Suprapubic skin (tissue), 4 donors: ENCODE results near the gene KLHL8. TPM values are rescaled to one million over a fixed set of nuclear protein-coding genes. Genes with fewer than 3 reads are reported as not detected.

Experiments used
- DNase-seq, 2 donors: peaks; one replicate each; pipeline ENCODE4 v3.0.0-alpha.2; 2019; ENCODE audit warnings: low spot score in 2 of 2
- H3K27ac ChIP-seq: fragments of 200-600 bp; sonication (generic); one replicate; pipeline ENCODE4 v1.5.1; 2019
- H3K27me3 ChIP-seq: fragments of 200-600 bp; sonication (generic); one replicate; pipeline ENCODE4 v1.5.1; 2019
- H3K36me3 ChIP-seq: fragments of 200-600 bp; sonication (generic); one replicate; pipeline ENCODE4 v1.5.1; 2019
- H3K4me1 ChIP-seq: fragments of 200-600 bp; sonication (generic); one replicate; pipeline ENCODE4 v1.5.1; 2019
- H3K4me3 ChIP-seq: fragments of 200-600 bp; sonication (generic); one replicate; pipeline ENCODE4 v1.5.1; 2019; ENCODE audit warnings: mild to moderate bottlenecking
- H3K9me3 ChIP-seq: fragments of 200-600 bp; sonication (generic); one replicate; pipeline ENCODE4 v1.5.1; 2019
- EP300 ChIP-seq: sonication (generic); formaldehyde crosslinking; IDR thresholded peaks from one replicate; pipeline ENCODE4 v1.6.1; 2017; ENCODE audit warnings: antibody characterized with exemption
- POLR2A ChIP-seq, 2 donors: fragments of 450-650 bp; IDR thresholded peaks; one replicate each; pipeline ENCODE4 v1.6.1; 2017; ENCODE audit warnings: antibody characterized with exemption in 2 of 2, mild to moderate bottlenecking in 2 of 2, moderate library complexity in 2 of 2
- POLR2AphosphoS5 ChIP-seq, 3 donors: sonication (generic); formaldehyde crosslinking; IDR thresholded peaks; one replicate each; pipeline ENCODE4 v1.6.1; 2017; ENCODE audit warnings: antibody characterized with exemption in 3 of 3
- WGBS: methylation state at CpG from one replicate; pipeline ENCODE4 v1.1.5; 2018; 5-methylcytosine and 5-hydroxymethylcytosine counted together
- total RNA-seq, 4 donors: library from RNA; depleted of rRNA; stranded (reverse); fragments of >200 nt; gene quantifications; one replicate each; pipeline ENCODE4 v1.1.0, GENCODE V29; 2016
- TF ChIP-seq, protein P1 (sequence below), 2 donors: fragments of 200-600 bp in 1 of 2; fragments of 450-650 bp in 1 of 2; sonication (generic) in 1 of 2; IDR thresholded peaks; one replicate each; pipeline ENCODE4 v1.5.1; 2016 to 2019; ENCODE audit warnings: antibody characterized with exemption in 2 of 2, mild to moderate bottlenecking in 1 of 2, moderate library complexity in 1 of 2

KLHL8 gene
- total RNA-seq, 4 donors from 2014 or later, result 6.1 to 10.1 (median 7.2) TPM

DNA sequence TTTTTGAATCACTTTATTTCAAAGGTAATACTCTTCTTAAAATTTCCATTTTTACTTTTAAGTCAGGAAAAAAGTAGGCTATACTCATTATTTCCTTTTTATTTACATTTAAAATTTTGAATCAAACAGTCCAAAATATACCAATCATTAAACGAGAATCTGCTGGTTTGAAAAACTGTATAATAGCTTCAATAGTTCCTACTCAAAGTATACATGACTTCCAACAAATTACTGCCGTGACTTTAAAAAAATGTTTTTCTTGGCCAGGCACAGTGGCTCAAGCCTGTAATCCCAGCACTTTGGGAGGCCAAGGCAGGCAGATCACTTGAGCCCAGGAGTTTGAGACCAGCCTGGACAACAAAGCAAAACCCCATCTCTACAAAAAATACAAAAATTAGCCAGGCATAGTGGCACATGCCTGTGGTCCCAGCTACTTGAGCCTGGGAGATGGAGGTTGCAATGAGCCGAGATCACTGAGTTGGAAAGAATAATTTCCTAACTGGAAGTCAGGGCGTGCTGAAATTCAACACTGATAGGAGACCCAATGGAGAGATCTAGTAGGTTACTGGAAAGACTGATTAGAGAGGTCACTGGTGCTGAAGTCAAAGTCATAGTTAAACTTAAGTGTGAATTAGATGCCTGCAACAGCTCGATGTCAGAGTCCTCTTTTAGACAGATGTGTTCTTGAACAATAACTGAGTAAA lies 9.0 kb downstream of the KLHL8 start:
- Histone ChIP-seq H3K27ac (no peak overlapping the region), H3K4me3 (no peak overlapping the region), H3K9me3 (no peaks in the 10 kb centered on the region), H3K4me1 (peaks cover 12% of the 10 kb centered on the region), H3K27me3 (no peaks in the 10 kb centered on the region), H3K36me3 (no peaks in the 10 kb centered on the region)
- TF ChIP-seq, protein P1, sequence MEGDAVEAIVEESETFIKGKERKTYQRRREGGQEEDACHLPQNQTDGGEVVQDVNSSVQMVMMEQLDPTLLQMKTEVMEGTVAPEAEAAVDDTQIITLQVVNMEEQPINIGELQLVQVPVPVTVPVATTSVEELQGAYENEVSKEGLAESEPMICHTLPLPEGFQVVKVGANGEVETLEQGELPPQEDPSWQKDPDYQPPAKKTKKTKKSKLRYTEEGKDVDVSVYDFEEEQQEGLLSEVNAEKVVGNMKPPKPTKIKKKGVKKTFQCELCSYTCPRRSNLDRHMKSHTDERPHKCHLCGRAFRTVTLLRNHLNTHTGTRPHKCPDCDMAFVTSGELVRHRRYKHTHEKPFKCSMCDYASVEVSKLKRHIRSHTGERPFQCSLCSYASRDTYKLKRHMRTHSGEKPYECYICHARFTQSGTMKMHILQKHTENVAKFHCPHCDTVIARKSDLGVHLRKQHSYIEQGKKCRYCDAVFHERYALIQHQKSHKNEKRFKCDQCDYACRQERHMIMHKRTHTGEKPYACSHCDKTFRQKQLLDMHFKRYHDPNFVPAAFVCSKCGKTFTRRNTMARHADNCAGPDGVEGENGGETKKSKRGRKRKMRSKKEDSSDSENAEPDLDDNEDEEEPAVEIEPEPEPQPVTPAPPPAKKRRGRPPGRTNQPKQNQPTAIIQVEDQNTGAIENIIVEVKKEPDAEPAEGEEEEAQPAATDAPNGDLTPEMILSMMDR (IDR thresholded peaks at IDR 0.05), result no peak
- TF ChIP-seq POLR2A (IDR thresholded peaks at IDR 0.05) (no peak), EP300 (no peak), POLR2AphosphoS5 (IDR thresholded peaks at IDR 0.05) (no peak)
- WGBS, result 80% methylated on average over 5 of the region's 5 CpGs
- DNase-seq, result no peak

DNA sequence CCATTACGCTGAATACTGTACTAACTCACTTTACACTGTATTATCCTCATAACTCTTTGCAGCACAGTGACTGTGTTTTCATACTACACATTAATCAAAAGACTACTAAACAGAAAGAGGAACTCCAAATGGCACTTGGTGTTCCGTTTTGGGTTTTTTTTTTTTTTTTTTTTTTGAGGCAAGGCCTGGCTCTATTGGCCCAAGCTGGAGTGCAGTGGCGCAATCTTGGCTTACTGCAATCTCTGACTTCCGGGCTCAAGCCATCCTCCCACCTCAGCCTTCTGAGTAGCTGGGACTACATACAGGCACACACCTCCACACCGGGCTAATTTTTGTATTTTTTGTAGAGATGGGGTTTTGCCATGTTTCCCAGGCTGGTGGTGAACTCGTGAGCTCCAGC lies 10.7 kb downstream of the KLHL8 start:
- no peak for TF ChIP-seq POLR2A (IDR thresholded peaks at IDR 0.05)
- TF ChIP-seq EP300, result no peak
- TF ChIP-seq POLR2AphosphoS5 (IDR thresholded peaks at IDR 0.05), result no peak
- TF ChIP-seq, protein P1 (IDR thresholded peaks at IDR 0.05), result no peak
- peak overlapping the region; percentile 23 for H3K27ac ChIP-seq
- peaks cover 12% of the 10 kb centered on the region for H3K4me1 ChIP-seq
- H3K9me3 ChIP-seq, result no peaks in the 10 kb centered on the region
- no peaks in the 10 kb centered on the region for H3K36me3 ChIP-seq
- H3K27me3 ChIP-seq, result no peaks in the 10 kb centered on the region
- DNase-seq, result peak in 1 of 2 donors; percentile 69
- no peak overlapping the region for H3K4me3 ChIP-seq
- 57% methylated on average over 6 of the region's 6 CpGs for WGBS

DNA sequence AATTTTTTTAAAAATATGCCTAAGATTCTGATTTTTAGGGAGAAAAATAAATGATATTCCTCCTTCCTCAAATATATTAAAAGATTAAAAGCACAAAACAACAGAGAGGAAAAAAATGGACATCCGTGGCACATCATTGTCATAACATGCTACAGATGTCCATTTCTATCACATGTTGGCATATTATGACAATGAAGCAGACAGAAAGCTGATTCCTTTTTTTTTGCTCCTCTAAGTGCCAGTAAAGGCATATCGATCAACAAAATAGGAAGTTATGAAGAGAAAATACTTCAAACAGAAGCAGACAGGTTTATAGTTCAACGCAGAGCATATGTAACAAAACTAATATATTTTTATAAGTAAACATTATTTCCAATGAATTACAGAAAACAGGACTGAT lies 11.2 kb downstream of the KLHL8 start:
- 60% methylated on average over 3 of the region's 3 CpGs for WGBS
- DNase-seq, result no peak
- Histone ChIP-seq H3K9me3 (no peaks in the 10 kb centered on the region), H3K4me1 (peaks cover 12% of the 10 kb centered on the region), H3K27me3 (no peaks in the 10 kb centered on the region), H3K4me3 (no peak overlapping the region), H3K36me3 (no peaks in the 10 kb centered on the region), H3K27ac (peak overlapping the region; percentile 23)
- TF ChIP-seq EP300 (no peak), POLR2AphosphoS5 (IDR thresholded peaks at IDR 0.05) (no peak), POLR2A (IDR thresholded peaks at IDR 0.05) (no peak)
- TF ChIP-seq, protein P1 (IDR thresholded peaks at IDR 0.05), result no peak

DNA sequence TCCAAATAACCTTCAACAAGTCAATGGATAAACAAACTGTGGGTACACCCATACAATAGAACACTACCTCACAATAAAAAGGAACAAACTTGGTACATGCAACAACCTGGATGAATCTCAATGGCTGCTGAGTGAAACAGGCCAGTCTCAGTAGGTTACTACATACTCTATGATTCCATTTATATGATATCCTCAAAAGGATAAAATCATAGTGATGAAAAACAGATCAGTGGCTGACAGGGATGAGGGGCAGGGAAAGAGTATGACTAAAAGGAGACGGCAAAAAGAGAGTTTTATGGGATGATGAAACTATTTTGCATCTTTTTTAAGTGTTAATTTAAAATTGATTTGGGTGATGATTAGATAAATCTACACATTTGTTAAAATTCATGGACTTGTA lies 15.9 kb downstream of the KLHL8 start:
- TF ChIP-seq POLR2A (IDR thresholded peaks at IDR 0.05) (no peak), POLR2AphosphoS5 (IDR thresholded peaks at IDR 0.05) (no peak), EP300 (no peak)
- TF ChIP-seq, protein P1 (IDR thresholded peaks at IDR 0.05), result no peak
- Histone ChIP-seq H3K9me3 (no peaks in the 10 kb centered on the region), H3K27ac (no peak overlapping the region), H3K4me1 (no peaks in the 10 kb centered on the region), H3K36me3 (no peaks in the 10 kb centered on the region), H3K27me3 (no peaks in the 10 kb centered on the region), H3K4me3 (no peak overlapping the region)
- no peak for DNase-seq
- 66% methylated on average over 1 of the region's 1 CpG for WGBS

DNA sequence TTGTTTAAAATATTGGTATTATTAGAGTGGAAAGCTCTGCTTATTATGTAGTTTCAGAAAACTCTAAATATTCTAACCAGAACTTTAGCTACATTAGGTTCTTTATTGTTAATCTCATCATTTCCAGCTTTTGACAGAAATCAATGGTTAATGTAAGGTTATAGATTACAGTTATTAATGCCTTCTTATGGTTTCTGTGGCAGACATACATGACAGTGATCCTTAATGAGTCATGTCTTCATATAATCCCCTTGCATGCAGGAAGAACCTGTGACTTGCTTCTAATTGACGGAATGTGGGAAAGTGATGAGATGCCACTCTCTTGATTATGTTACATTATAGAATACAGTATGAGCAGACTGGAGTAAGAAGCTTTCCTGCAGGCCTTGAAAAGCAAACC lies 23.5 kb downstream of the KLHL8 start:
- TF ChIP-seq, protein P1 (IDR thresholded peaks at IDR 0.05), result no peak
- TF ChIP-seq EP300, result no peak
- TF ChIP-seq POLR2A (IDR thresholded peaks at IDR 0.05), result no peak
- Histone ChIP-seq H3K4me3 (no peak overlapping the region), H3K27ac (no peak overlapping the region), H3K36me3 (no peaks in the 10 kb centered on the region), H3K27me3 (no peaks in the 10 kb centered on the region), H3K9me3 (no peaks in the 10 kb centered on the region), H3K4me1 (no peaks in the 10 kb centered on the region)
- 93% methylated on average over 1 of the region's 1 CpG for WGBS
- no peak for DNase-seq
